ENCODE results near the gene SLC39A10.

The SLC39A10 gene

GRCh38 chr2:195619590-195619989 is 37.4 kb upstream of the SLC39A10 start:
- DNase-seq: no peak
- Histone ChIP-seq H3K4me3 (ENCODE audit: low read depth, low read length) (no peak overlapping the region), H3K27me3 (no peaks in the 10 kb centered on the region), H3K9me3 (no peaks in the 10 kb centered on the region), H3K36me3 (no peaks in the 10 kb centered on the region), H3K4me1 (0 out of 2 replicates have a peak, but pooled peaks cover 2% of the 10 kb centered on the region)
- no peak for TF ChIP-seq CTCF (IDR thresholded peaks at IDR 0.05; ENCODE audit: low read depth, low read length)

GRCh38 chr2:195620501-195620900 is 36.5 kb upstream of the SLC39A10 start:
- Histone ChIP-seq H3K4me1 (no peaks in the 10 kb centered on the region), H3K36me3 (no peaks in the 10 kb centered on the region), H3K9me3 (no peaks in the 10 kb centered on the region), H3K27me3 (no peaks in the 10 kb centered on the region), H3K4me3 (ENCODE audit: low read depth, low read length) (no peak overlapping the region)
- DNase-seq: no peak
- no peak for TF ChIP-seq CTCF (IDR thresholded peaks at IDR 0.05; ENCODE audit: low read depth, low read length)

- Histone ChIP-seq H3K4me3 (ENCODE audit: low read depth, low read length) (no peak overlapping the region), H3K27me3 (no peaks in the 10 kb centered on the region), H3K9me3 (no peaks in the 10 kb centered on the region), H3K36me3 (no peaks in the 10 kb centered on the region), H3K4me1 (no peaks in the 10 kb centered on the region)
- no peak for TF ChIP-seq CTCF (IDR thresholded peaks at IDR 0.05; ENCODE audit: low read depth, low read length)
- no peak for DNase-seq
These were observed 34.1 kb upstream of the SLC39A10 start for GRCh38 chr2:195622966-195623365.

GRCh38 chr2:195626507-195626906 is 30.5 kb upstream of the SLC39A10 start:
- Histone ChIP-seq H3K4me1 (no peaks in the 10 kb centered on the region), H3K9me3 (no peaks in the 10 kb centered on the region), H3K36me3 (no peaks in the 10 kb centered on the region), H3K4me3 (ENCODE audit: low read depth, low read length) (no peak overlapping the region), H3K27me3 (no peaks in the 10 kb centered on the region)
- no peak for TF ChIP-seq CTCF (IDR thresholded peaks at IDR 0.05; ENCODE audit: low read depth, low read length)
- no peak for DNase-seq

GRCh38 chr2:195628666-195629065 is 28.4 kb upstream of the SLC39A10 start:
- no peak for TF ChIP-seq CTCF (IDR thresholded peaks at IDR 0.05; ENCODE audit: low read depth, low read length)
- Histone ChIP-seq H3K4me1 (no peaks in the 10 kb centered on the region), H3K36me3 (no peaks in the 10 kb centered on the region), H3K9me3 (no peaks in the 10 kb centered on the region), H3K4me3 (ENCODE audit: low read depth, low read length) (no peak overlapping the region), H3K27me3 (no peaks in the 10 kb centered on the region)
- no peak for DNase-seq

- no peak for TF ChIP-seq CTCF (IDR thresholded peaks at IDR 0.05; ENCODE audit: low read depth, low read length)
- H3K27me3 ChIP-seq: no peaks in the 10 kb centered on the region
- H3K9me3 ChIP-seq: no peaks in the 10 kb centered on the region; the same call in 1 of the 2 replicates
- no peak for DNase-seq
- H3K36me3 ChIP-seq: no peaks in the 10 kb centered on the region
- H3K4me3 ChIP-seq (ENCODE audit: low read depth, low read length): no peak overlapping the region
- no peaks in the 10 kb centered on the region for H3K4me1 ChIP-seq
These were observed 24.0 kb upstream of the SLC39A10 start for GRCh38 chr2:195632856-195633572.
